ENCODE measurements around the gene DDX51.

Gene DDX51

DNA sequence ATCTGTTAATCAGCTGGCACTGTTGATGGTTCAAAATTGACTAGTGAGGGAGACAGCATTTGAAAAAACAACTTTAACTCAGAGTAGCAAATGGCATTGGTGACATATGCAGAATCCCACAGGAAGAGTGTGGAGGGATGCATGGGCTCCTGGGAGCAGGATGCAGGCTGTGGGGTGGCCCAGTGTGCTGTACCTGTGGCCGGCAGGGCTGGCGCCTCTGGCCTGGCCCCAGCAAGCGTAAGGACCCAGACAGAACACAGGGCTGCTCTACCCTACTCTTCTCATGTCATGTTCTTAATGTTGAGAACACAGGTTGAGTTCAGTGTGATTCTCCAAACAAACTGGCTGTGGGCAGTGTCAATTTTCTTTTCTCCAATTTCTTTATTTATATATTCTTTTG is 33.4 kb downstream of the DDX51 start:
- TF ChIP-seq ZBTB7A (IDR thresholded peaks at IDR 0.05; ENCODE audit: low read depth) (no peak), EGR1 (IDR thresholded peaks at IDR 0.05) (no peak), CEBPB (IDR thresholded peaks at IDR 0.05) (no peak), EP300 (IDR thresholded peaks at IDR 0.05; ENCODE audit: borderline replicate concordance) (no peak), TEAD4 (IDR thresholded peaks at IDR 0.05) (no peak), TAF1 (IDR thresholded peaks at IDR 0.05; ENCODE audit: low read depth) (no peak), RAD21 (IDR thresholded peaks at IDR 0.05; ENCODE audit: low read depth) (no peak)
- TF ChIP-seq, protein P1, sequence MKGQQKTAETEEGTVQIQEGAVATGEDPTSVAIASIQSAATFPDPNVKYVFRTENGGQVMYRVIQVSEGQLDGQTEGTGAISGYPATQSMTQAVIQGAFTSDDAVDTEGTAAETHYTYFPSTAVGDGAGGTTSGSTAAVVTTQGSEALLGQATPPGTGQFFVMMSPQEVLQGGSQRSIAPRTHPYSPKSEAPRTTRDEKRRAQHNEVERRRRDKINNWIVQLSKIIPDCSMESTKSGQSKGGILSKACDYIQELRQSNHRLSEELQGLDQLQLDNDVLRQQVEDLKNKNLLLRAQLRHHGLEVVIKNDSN (IDR thresholded peaks at IDR 0.05): no peak
- TF ChIP-seq, protein P2, sequence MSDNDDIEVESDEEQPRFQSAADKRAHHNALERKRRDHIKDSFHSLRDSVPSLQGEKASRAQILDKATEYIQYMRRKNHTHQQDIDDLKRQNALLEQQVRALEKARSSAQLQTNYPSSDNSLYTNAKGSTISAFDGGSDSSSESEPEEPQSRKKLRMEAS (IDR thresholded peaks at IDR 0.05): no peak

DNA sequence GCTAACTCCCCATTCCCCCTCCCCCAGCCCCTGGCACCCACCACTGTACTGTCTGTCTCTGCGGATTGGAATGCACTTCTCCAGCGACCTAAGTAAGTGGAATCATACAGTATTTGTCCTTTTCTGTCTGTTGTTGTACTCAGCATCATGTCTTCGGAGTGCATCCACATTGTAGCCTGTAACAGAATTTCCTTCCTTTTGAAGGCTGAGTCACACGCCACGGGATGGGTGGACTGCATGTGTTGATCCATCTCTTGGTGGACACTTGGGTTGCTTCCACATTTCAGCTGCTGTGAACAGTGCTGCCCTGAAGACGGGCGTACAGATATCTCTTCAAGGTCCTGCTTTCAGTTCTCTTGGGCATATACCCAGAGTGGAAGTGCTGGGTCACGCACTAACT is 34.4 kb downstream of the DDX51 start:
- TF ChIP-seq, protein P1 (IDR thresholded peaks at IDR 0.05): no peak
- TF ChIP-seq CEBPB (IDR thresholded peaks at IDR 0.05): no peak
- TF ChIP-seq, protein P3, sequence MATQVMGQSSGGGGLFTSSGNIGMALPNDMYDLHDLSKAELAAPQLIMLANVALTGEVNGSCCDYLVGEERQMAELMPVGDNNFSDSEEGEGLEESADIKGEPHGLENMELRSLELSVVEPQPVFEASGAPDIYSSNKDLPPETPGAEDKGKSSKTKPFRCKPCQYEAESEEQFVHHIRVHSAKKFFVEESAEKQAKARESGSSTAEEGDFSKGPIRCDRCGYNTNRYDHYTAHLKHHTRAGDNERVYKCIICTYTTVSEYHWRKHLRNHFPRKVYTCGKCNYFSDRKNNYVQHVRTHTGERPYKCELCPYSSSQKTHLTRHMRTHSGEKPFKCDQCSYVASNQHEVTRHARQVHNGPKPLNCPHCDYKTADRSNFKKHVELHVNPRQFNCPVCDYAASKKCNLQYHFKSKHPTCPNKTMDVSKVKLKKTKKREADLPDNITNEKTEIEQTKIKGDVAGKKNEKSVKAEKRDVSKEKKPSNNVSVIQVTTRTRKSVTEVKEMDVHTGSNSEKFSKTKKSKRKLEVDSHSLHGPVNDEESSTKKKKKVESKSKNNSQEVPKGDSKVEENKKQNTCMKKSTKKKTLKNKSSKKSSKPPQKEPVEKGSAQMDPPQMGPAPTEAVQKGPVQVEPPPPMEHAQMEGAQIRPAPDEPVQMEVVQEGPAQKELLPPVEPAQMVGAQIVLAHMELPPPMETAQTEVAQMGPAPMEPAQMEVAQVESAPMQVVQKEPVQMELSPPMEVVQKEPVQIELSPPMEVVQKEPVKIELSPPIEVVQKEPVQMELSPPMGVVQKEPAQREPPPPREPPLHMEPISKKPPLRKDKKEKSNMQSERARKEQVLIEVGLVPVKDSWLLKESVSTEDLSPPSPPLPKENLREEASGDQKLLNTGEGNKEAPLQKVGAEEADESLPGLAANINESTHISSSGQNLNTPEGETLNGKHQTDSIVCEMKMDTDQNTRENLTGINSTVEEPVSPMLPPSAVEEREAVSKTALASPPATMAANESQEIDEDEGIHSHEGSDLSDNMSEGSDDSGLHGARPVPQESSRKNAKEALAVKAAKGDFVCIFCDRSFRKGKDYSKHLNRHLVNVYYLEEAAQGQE (IDR thresholded peaks at IDR 0.05; ENCODE audit: low read depth): no peak
- TF ChIP-seq CREB1 (IDR thresholded peaks at IDR 0.05; ENCODE audit: low read depth): no peak

DNA sequence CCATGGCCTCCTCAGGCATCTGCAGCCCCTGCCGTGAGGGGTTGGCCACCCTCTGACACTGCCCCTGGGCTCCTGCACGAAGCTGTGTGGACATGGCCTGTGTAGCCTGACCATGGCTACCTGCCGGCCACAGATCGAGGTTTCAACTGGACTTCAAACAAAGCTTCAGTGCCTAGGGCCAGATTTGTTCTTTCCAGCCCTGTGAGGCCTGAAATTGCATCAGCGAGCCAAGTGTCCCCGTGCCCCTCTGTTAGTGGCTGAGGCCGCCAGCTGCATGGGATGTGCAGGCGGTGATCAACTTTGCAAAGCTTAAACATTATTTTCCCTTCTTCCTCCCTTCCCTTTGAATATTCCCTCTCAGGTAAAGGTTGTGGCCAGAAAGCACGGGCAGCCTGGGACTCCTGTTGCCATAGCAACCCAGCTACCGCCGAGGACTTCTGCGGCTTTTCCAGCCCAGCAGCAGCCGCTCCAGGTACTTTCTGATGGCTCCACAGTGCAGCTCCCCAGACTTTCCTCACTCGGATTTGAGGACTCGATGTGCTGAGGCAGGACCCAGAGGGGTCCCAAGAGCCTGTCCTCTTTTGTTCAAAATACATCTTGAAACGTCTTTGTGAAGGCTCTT is 35.8 kb downstream of the DDX51 start:
- TF ChIP-seq CEBPB (IDR thresholded peaks at IDR 0.05): no peak
- TF ChIP-seq, protein P3 (IDR thresholded peaks at IDR 0.05; ENCODE audit: low read depth): no peak
- TF ChIP-seq, protein P1 (IDR thresholded peaks at IDR 0.05): no peak

DNA sequence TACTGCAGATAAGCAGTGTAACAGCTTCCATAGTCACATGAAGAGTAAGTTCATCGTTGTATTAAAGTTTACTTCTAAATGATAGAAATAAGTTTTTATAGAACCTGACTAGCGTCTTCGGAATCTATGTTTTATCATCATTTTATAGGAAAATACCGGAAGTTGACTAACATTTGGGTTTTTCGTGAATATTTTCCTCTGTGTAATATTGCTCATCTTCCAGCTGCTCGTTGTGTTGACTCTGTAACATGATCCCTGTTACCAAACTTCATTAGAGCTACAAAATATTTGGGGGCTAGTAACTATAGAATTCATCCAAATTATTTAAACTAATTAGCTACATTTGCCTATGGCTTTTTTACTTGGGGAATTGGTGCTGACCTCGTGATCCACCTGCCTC is 37.2 kb downstream of the DDX51 start:
- TF ChIP-seq CREB1 (IDR thresholded peaks at IDR 0.05; ENCODE audit: low read depth) (no peak), RAD21 (IDR thresholded peaks at IDR 0.05; ENCODE audit: low read depth) (no peak), CEBPB (IDR thresholded peaks at IDR 0.05) (no peak), EGR1 (IDR thresholded peaks at IDR 0.05) (no peak), TAF1 (IDR thresholded peaks at IDR 0.05; ENCODE audit: low read depth) (no peak), EP300 (IDR thresholded peaks at IDR 0.05; ENCODE audit: borderline replicate concordance) (no peak), TCF12 (IDR thresholded peaks at IDR 0.05; ENCODE audit: low read depth) (no peak), NFIC (IDR thresholded peaks at IDR 0.05) (no peak)
- TF ChIP-seq, protein P1 (IDR thresholded peaks at IDR 0.05): no peak

DNA sequence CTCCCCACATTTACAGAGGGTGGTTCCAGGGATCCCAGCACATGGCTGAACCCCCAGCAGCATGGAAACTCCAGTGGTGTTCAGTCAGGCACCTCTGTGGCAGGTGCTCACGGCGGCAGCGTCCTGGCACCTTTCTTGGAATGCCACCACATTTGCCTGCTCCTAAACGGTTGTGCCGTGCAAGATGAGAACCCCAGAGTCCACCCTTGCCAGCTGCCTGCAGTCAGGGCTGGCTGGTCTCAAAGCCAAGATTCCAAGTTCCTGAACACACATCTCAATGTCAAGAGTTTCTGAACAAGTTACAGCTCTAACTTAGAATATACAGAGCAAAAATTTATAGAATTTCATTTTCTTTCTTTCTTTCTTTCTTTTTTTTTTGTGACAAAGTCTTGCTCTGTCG is 38.7 kb downstream of the DDX51 start:
- TF ChIP-seq, protein P1 (IDR thresholded peaks at IDR 0.05): no peak
- TF ChIP-seq EP300 (IDR thresholded peaks at IDR 0.05; ENCODE audit: borderline replicate concordance): no peak
- TF ChIP-seq RAD21 (IDR thresholded peaks at IDR 0.05; ENCODE audit: low read depth): no peak
- TF ChIP-seq CREB1 (IDR thresholded peaks at IDR 0.05; ENCODE audit: low read depth): no peak
- no peak for TF ChIP-seq TAF1 (IDR thresholded peaks at IDR 0.05; ENCODE audit: low read depth)
- no peak for TF ChIP-seq CEBPB (IDR thresholded peaks at IDR 0.05)
- no peak for TF ChIP-seq ZBTB7A (IDR thresholded peaks at IDR 0.05; ENCODE audit: low read depth)
- TF ChIP-seq FOXM1 (IDR thresholded peaks at IDR 0.05; ENCODE audit: borderline replicate concordance, low read depth): no peak
- no peak for TF ChIP-seq TCF12 (IDR thresholded peaks at IDR 0.05; ENCODE audit: low read depth)
- TF ChIP-seq, protein P3 (IDR thresholded peaks at IDR 0.05; ENCODE audit: low read depth): no peak
- no peak for TF ChIP-seq EGR1 (IDR thresholded peaks at IDR 0.05)
